ENCODE results near the gene BIRC7. TPM values are rescaled to one million over a fixed set of nuclear protein-coding genes. Genes with fewer than 3 reads are reported as not detected.

The BIRC7 gene
- total and polyA plus RNA-seq, 2 donors from 2014 or later, result 0.30 to 4.0 TPM

DNA sequence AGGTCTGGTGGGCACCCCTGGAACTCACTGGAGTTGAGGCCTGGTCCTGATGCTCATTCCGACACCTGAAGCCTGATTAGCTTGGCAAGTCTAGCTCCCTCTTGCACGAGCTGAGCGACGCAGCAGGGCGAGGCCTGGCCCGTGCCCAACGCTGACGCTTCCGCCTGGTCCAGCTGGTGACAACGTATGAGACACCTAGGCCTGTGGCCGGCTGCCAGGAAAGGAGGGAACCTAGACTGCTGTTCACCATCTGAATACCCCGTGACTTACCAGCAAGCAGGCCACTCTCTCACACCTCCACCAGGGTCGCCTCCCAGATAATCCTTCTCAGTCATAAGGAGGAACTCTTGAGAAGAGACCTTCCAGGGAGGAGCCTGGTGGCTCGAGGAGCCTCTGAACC, 44.3 kb upstream of the BIRC7 start:
- DNase-seq, result peak in 1 of 5 donors; percentile 83
- Histone ChIP-seq H3K9ac (ENCODE audit: low read length in 3 of 3) (no peak overlapping the region), H3K9me3 (ENCODE audit: control insufficient read depth in 2 of 3, insufficient read depth in 1 of 3, low read length in 3 of 3) (no peaks in the 10 kb centered on the region), H3K27ac (ENCODE audit: low read depth in 2 of 2, low read length in 2 of 2) (no peak overlapping the region), H3K27me3 (ENCODE audit: control insufficient read depth, insufficient read depth, low read length) (no peaks in the 10 kb centered on the region), H3K4me1 (ENCODE audit: control insufficient read depth in 2 of 3, insufficient read depth in 2 of 3, low read depth in 1 of 3, low read length in 3 of 3) (peaks cover 0 to 5% (median 0%) of the 10 kb centered on the region in 3 donors), H3K36me3 (ENCODE audit: control insufficient read depth in 2 of 3, insufficient read depth in 3 of 3, low read length in 3 of 3) (peaks cover 0 to 12% (median 6%) of the 10 kb centered on the region in 3 donors), H3K4me3 (ENCODE audit: low read length in 3 of 3) (no peak overlapping the region)
- TF ChIP-seq, protein P1, sequence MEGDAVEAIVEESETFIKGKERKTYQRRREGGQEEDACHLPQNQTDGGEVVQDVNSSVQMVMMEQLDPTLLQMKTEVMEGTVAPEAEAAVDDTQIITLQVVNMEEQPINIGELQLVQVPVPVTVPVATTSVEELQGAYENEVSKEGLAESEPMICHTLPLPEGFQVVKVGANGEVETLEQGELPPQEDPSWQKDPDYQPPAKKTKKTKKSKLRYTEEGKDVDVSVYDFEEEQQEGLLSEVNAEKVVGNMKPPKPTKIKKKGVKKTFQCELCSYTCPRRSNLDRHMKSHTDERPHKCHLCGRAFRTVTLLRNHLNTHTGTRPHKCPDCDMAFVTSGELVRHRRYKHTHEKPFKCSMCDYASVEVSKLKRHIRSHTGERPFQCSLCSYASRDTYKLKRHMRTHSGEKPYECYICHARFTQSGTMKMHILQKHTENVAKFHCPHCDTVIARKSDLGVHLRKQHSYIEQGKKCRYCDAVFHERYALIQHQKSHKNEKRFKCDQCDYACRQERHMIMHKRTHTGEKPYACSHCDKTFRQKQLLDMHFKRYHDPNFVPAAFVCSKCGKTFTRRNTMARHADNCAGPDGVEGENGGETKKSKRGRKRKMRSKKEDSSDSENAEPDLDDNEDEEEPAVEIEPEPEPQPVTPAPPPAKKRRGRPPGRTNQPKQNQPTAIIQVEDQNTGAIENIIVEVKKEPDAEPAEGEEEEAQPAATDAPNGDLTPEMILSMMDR (IDR thresholded peaks at IDR 0.05; ENCODE audit: borderline replicate concordance, extremely low read depth, insufficient read depth), result no peak
- no peak for FAIRE-seq
- intact Hi-C loops (cut with DNase I), result no loop called here

- no peaks in the 10 kb centered on the region for H3K27me3 ChIP-seq (ENCODE audit: control insufficient read depth, insufficient read depth, low read length)
- H3K36me3 ChIP-seq (ENCODE audit: control insufficient read depth in 2 of 3, insufficient read depth in 3 of 3, low read length in 3 of 3), result peaks cover 0 to 12% (median 6%) of the 10 kb centered on the region in 3 donors
- DNase-seq (peak in 1 of 5 donors; percentile 59), FAIRE-seq (no peak)
- no peak overlapping the region for H3K4me3 ChIP-seq (ENCODE audit: low read length in 3 of 3)
- H3K9me3 ChIP-seq (ENCODE audit: control insufficient read depth in 2 of 3, insufficient read depth in 1 of 3, low read length in 3 of 3), result no peaks in the 10 kb centered on the region
- intact Hi-C loops (cut with DNase I), result no loop called here
- TF ChIP-seq, protein P1 (IDR thresholded peaks at IDR 0.05; ENCODE audit: borderline replicate concordance, extremely low read depth, insufficient read depth), result no peak
- peaks cover 0 to 10% (median 10%) of the 10 kb centered on the region in 3 donors for H3K4me1 ChIP-seq (ENCODE audit: control insufficient read depth in 2 of 3, insufficient read depth in 2 of 3, low read depth in 1 of 3, low read length in 3 of 3)
- H3K27ac ChIP-seq (ENCODE audit: low read depth in 2 of 2, low read length in 2 of 2), result no peak overlapping the region
- H3K9ac ChIP-seq (ENCODE audit: low read length in 3 of 3), result no peak overlapping the region
These were observed 43.0 kb upstream of the BIRC7 start for GRCh38 chr20:63192721-63193120.

- FAIRE-seq, result no peak
- H3K36me3 ChIP-seq (ENCODE audit: control insufficient read depth in 2 of 3, insufficient read depth in 3 of 3, low read length in 3 of 3), result peaks cover 0 to 12% (median 6%) of the 10 kb centered on the region in 3 donors
These were observed 41.5 kb upstream of the BIRC7 start for GRCh38 chr20:63194007-63194796.

More at GRCh38 chr20:63194007-63194796, 41.5 kb upstream of the BIRC7 start:
- Histone ChIP-seq H3K27ac (ENCODE audit: low read depth in 2 of 2, low read length in 2 of 2) (no peak overlapping the region), H3K9ac (ENCODE audit: low read length in 3 of 3) (no peak overlapping the region), H3K27me3 (ENCODE audit: control insufficient read depth, insufficient read depth, low read length) (no peaks in the 10 kb centered on the region), H3K9me3 (ENCODE audit: control insufficient read depth in 2 of 3, insufficient read depth in 1 of 3, low read length in 3 of 3) (no peaks in the 10 kb centered on the region), H3K4me3 (ENCODE audit: low read length in 3 of 3) (no peak overlapping the region), H3K4me1 (ENCODE audit: control insufficient read depth in 2 of 3, insufficient read depth in 2 of 3, low read depth in 1 of 3, low read length in 3 of 3) (peaks cover 0 to 19% (median 16%) of the 10 kb centered on the region in 3 donors)
- intact Hi-C loops (cut with DNase I), result no loop called here
- peak in 1 of 5 donors; percentile 34 for DNase-seq
- TF ChIP-seq, protein P1 (IDR thresholded peaks at IDR 0.05; ENCODE audit: borderline replicate concordance, extremely low read depth, insufficient read depth), result no peak
